GM21786 (cell line): ENCODE measurements around the gene CTNNA2.

Source experiments
- ATAC-seq: cut with Tn5 transposase; IDR thresholded peaks from one replicate; pipeline ENCODE4 v1.9.1; 2021; ENCODE audit not compliant: unreplicated experiment

CTNNA2 gene

DNA sequence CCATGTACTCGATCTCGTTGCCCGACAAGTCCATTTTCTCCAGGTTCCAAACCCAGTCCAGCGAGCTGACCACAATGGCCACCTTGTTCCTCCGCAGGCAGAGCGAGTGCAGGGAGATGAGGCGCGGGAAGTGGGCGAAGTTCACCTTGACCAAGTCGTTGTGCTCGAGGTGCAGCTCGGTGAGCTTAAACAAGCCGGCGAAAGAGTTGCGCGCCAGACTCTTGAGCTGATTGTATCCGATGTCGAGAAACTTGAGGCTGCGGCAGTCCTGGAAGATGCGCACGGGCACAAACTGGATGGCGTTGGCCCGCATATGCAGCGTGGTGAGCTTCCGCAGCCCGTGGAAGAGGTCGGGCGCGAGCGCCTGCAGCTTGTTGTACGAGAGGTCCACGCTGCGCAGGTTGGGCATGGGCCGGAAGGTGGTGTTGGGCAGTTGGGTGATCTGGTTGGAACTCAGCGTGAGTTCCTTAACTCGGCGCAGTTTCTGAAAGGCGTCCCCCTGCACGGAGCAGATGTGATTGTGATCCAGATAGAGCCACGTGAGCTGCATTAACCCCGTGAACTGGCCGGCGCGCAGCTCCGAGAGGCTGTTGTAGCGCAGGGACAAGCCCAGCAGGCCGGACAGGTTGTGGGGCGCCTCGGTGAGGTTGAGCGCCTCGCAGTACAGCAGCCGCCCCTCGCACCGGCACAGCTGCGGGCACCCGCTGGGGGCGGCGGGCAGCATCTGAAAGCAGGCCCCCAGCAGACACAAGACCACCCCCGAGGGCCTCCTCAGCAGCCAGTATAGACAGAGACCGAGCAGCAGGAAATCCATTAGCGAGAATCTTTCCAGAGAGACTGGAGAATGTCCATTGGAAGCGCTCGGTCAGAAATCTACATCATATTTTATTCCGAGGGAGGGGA lies 790.4 kb downstream of the CTNNA2 start:
- no peak for ATAC-seq

DNA sequence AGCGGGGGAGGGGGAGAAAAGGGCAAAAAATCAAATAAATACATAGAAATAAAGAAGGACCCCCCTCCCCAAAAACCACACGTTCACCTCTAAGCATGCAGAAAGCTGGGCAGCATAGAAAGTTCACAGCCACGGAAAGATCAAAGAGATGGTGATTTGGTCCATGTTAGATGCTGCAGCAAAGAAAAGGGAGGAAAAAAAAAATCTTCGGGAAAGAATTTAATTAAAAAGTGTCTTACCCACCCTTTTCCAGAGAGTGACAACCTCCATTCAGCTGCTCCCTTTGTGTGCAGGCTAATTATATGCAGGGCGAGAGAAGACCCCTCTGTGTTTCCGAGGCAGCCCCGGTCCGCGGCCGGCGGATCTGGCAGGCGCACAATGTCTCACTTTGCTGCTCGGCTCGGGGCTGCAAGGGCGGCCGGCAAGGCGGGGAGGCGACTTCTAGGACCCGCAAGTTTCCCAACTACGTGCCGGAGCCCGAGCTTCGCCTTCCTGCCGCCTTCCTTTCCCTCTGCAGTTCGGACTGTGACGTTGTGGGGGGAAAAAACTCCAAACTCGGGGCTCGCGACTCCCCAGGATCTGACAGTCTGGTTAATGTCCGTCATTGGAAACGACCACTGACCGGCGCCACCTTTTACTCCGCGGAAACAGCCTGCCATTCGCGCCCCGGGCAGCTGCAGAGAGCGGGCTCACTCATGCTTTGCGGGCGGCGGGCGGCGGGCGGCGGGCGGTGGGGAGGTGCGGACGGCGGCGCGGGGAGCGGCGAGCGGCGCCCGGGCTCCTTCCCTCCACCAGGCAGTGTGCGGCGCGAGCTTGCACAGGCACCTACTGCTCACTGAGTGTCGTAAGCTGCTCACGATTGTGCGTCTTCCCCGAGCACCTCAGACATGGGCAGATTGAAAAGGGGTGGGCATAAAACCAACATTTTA lies 791.3 kb downstream of the CTNNA2 start, which contains the start of gene LRRTM1:
Gene LRRTM1, minus strand, starts transcription at position 844 of the 929 bp plus-strand sequence. CDS start 933 bp downstream, outside the sequence.
- no peak for ATAC-seq

DNA sequence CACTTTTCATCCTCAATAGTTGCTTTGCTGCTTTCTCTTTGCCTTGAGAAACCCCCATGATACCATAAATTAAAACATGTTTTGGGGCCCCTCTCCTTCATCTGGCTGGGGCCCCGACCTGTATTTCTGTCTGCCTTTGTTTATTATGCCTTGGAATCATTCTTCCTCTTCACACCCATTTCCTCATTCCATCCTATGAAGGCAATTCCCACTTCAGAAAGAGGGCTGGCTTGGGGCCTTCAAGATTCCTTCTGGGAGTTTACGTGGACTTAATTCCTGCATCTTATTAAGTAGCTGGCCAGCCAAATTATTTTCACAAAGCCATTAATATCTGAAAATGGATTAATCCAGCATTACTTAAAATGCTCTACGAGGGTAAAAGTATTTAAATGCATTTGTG lies 798.5 kb downstream of the CTNNA2 start:
- no peak for ATAC-seq

DNA sequence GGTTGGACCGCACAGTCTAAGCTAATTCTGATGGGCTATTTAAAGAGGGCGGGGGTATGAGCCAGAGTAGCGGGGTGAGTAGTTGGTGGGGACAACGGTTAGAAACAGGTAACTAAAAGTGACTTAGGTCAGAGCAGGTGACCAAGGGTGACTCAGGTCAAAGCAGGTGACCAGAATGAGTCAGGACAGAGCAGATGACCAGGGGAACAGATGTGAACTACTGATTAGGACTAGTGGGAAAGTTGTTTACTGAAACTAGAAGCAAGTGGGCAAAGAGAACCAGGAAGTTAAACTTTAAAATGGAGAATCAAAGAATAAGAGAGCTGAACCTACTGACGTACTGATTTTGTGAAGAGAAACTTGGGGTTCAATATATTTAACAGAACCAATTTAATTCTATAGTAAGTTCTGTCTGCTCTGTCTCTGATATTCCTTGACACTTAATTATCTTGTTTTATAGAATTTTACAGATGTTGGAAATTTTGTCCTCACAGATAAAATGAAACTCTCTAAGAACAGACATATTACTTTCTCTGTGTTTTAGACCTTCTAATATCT lies 799.5 kb downstream of the CTNNA2 start:
- ATAC-seq = no peak

DNA sequence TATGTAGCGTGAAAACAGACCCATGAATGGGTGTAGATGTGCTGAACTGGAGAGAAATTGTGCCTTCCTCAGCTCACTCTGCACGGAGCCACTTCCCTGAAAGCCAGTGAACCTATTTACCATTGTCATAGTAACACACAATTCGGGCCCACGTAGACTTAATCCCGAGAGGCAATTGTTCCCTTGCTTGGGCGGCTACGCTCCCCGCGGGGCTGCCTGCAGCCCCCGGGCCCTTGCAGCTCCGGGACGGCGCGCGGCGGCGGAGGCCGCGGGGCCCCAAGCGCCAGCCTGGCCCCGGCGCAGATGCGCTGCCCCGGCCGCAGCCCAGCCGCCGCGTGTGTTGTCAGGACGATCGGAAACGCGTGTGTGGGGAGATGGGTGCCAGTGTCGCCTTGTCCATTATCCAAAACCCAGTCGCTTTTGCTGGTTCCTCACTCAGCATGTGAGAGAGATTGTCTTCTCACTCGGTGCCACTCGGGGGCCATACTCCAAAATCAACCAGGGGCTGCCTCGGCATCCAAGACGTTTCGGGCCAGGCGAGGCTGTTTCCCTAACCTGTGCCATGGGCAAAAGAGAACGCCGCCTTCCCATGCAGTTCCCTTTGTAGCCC lies 809.6 kb downstream of the CTNNA2 start:
- no peak for ATAC-seq

DNA sequence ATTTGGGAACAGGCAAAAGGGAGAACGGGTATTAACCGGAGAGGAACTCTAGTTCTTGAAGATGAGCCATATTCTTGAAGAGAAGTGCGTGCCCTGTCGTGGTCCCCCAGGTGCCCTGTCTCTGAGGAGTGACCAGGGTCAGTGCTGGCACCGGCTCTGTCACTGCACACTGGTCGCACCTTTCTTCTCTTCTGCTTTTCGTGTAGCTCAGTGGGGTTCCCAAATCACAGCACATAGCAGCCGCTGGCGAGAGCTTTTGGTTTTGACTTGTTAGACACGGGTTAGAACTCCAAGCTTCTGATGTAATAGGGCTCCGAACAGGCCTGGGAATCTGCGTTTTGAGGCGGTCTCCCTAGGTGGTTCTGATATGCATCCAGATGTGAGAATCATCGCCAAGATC lies 810.1 kb downstream of the CTNNA2 start:
- ATAC-seq = no peak

DNA sequence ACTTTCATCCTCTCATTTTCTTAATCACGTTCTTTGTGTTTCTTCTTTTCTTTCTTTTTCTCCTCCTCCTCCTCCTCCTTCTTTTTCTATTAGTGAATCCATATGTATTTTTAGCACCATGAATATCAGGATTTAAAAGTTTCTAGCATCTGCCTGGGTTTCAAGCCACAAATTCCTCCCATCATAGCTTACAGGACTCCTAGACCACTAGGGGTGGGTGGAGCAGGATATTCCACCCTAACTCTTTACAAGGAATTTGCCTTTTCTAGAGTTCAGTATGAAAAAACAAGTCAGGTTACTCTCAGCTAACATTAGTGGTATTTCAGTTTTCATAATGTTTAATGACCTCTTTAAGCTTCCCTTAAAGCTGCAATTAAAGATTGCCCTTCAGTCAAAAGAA lies 810.8 kb downstream of the CTNNA2 start:
- ATAC-seq = no peak

DNA sequence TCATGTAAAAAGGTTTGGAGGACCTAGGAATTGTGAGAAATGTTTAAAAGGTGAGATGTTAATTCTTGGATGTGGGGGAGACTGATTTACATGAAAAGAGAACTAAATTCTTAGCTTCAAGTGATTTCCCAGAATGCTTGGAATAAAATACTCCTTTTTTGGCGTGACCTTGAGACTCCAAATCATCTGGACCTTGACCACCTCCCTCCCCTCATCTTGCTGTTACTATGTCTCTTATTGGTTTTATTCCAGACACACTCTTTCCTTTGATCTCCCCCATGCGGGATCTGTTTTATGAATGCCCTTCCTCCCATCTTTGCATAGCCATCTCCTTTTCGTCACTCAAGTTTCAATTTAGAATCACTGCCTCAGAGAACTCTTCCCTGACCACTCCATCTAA lies 811.7 kb downstream of the CTNNA2 start:
- no peak for ATAC-seq

DNA sequence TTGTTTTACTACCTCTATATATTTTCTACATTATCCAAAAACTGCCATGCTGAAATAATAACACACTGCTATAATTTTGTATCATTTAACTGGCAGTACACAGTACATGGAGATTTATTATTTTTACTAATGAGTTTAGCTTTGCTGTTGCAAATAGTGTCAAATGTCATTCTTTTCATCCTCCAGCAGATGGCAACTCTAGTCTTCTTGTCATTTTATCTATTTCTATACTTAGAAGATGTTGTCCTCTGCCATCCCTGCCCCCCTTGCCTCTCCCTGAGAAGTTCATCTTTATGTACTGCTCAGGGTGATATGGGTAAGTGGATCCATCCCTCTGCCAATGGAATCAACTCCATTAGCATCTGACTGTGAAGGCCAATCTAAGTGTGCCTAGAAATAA lies 813.4 kb downstream of the CTNNA2 start:
- ATAC-seq = no peak

DNA sequence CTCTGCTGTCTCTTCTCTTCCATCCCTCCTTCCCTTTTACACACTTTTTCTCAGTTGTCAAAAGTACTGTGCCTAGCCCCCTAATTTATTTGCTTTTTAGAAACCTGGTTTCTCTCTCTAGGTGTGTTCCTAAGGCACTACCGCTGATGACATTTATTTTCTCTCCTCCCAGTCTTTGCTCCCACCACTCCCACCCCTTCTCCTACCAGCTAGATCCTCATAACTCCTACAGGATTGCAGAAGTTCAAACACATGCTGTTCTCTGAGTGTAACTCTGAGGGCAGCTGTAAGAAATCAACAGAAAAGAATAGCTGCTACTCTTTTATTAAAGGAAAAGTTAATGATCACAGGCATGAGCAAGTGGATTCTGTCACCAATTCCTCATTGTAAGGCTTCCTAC lies 814.0 kb downstream of the CTNNA2 start:
- no peak for ATAC-seq

DNA sequence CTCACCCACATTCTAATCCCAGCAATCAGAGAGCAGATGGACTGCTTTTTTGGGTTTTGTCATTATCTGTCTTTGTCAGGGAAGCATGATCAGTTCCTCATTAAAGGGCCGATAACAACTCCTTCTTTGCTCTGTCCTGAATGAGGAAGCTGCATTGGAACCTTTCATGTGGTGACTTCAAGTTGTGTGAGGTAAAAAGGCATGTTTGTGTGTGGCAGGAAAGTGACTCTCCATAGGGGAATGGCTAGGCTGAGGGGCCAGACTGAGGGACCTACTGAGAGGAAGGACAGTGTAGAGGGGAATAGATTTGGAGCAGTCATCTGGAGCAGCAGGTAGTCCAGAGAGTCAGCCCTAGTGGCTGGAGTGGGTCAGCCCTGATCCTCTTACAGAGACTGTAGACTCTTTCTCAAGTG lies 815.3 kb downstream of the CTNNA2 start:
- ATAC-seq = no peak

DNA sequence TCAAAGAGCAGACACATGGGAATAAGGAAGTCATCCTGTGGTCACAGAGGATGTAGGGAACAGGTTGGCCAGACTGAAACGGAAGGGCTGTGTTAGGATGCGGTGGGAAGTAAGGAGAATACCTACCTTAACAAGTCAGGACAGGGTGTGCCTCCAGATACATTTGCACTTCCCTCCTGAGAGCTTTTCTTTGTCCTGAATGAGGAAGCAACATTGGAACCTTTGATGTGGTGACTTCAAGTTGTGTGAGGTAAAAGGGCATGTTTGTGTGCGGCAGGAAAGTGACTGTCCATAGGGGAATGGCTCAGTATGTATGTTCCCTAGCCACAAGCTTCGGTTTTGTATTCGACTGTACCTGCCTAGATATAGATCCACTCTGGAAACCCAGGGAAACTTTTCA lies 816.6 kb downstream of the CTNNA2 start:
- ATAC-seq = no peak

DNA sequence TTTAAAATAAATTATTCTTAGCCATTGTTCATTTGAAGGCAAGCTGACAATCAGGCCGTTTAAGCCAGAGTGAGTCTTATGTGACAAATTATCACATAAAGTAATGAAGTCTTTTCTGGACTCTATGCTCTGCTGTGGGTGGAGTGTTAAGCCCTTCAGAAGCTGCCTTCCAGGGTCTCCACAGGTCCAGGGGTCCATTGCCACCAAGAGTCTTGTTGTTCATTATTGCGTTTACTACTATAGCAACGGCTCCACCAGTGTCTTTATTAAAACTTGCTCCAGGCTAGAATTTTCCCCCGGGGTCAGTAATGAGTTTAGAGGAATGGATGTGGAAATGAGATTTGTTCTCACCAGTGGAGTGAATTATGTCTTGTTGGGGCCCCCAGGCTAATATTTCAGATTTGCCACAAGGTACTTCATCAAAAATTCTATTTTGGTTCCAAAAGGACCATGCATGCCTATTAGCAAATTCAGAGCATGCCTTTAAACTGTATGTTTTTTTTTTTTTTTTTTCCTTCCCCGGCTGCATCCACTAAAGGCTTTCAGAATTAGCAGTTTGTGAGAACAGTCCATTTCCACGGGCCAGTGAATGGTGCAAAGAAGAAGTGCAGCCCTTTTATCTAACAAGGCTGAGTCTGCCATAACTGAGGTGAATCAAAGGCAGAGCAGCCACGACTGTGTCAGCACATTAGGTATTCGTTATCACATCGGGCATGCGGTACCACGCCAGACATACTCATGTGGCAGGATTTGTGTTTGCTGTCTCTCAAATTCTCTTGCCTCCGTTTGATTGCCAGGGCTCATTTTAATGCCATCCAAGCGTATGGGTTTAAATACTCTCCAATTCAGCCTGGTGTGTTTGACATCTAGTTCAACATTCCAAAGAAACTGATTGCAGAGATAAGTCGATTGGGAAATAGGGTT lies 817.9 kb downstream of the CTNNA2 start:
- ATAC-seq = no peak

DNA sequence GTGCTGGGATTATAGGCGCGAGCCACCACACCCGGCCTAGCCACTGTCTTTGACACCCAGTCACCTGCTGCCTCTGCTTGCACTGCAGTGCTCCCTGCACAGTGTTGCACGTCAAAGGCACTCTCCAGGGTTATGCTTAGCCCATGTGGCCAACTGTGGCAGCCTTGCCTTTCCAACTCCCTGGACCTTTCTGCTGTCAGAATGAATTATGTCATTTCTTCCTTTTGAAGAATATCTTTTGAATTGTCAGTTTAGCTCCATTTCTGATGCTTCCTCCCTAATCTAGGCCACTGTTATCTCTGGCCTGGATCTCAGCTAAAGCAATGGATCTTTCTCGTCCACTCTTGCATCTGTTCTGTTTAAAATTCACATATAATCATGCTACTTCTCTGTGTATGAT lies 821.0 kb downstream of the CTNNA2 start:
- no peak for ATAC-seq

DNA sequence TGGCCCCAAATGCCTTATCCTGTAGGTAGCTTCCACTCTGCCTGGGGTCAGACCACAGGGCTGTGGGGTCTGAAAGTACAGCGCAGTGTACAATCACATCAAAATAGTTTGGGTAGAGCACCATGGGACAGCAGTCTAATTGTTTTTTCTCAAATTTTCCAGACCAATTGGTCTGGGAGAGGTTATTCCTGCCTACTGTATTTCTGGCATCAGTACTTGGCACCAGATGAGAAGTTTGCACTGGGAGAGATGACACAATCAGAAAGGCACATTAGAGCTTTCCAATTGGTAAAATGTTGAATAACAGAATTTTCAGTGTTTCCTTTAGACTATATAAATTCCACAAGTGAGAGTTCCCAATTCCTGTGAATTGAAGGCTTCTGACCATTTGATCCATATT lies 822.6 kb downstream of the CTNNA2 start:
- no peak for ATAC-seq

DNA sequence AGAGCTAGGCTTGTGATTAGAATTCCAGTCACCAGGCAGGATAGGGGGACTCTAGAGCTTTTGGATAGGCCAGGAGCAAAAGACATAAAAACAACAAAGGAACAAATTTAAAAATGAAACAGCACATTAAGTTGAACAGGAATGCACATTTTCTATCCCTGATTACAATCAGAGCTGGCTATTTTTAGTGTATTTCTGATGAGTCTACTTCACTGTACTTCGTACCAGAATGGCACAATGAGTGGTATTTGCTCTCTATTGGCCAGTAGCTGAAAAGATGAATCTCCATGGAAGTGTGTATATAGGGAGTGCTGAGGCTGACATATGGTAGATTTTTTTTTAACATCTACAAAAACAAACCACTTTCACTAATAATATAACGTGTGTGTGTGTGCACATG lies 825.9 kb downstream of the CTNNA2 start:
- no peak for ATAC-seq

DNA sequence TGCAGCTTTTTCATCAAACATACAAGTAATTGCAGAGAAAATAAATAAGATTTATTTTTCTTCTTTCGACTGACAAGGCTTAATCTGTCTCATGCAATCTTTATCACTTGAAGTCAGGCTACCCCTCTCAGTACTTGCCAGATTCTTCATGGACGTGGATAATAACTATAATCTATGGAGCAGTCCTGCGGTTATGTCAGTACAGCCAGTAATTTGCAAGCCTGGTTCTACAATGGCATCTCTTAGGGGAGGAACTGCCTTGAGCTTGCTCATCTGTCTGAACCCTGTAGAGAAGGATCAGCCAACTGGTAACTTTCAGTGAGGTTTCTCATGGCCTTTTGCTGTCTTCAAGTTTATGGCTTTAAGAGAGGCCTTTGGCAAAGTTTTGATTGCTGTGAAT lies 827.2 kb downstream of the CTNNA2 start:
- ATAC-seq = no peak

DNA sequence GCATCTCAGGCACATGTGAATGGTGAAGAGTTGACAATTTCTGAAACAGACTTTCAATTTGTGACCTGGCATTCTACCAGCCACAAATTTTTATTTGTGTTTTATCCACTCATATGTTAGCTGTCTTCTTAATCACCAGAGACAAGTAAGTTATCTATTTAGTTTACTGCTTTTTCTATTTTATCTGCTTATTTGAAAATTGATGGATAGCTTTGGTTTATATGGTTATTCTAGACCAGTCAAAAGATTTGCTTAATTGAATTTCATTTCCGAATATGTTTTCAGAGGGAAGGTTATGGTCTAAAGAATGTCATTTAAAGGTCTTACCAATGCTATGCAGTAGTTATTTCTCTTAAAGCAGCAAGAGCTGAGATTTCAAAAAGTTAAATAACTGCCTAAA lies 835.2 kb downstream of the CTNNA2 start:
- no peak for ATAC-seq

DNA sequence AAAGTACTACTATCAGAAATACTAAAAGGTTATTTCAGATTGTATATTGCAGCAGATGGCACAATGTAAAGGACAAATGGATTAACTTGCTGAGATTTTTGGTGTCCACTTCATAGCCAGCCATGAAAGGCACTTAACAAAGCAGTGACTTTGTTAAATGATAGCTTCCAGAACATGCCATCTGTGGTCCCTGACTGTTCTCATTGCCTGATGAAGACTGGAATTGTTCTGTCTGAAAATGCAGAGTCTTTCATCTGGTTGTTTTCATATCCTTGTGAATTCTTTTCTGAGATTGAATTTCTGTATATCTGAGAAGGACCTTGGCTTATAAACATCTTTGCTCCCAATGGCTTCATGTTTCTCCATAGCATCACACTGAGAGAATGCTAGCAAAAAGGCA lies 836.1 kb downstream of the CTNNA2 start:
- ATAC-seq = no peak

DNA sequence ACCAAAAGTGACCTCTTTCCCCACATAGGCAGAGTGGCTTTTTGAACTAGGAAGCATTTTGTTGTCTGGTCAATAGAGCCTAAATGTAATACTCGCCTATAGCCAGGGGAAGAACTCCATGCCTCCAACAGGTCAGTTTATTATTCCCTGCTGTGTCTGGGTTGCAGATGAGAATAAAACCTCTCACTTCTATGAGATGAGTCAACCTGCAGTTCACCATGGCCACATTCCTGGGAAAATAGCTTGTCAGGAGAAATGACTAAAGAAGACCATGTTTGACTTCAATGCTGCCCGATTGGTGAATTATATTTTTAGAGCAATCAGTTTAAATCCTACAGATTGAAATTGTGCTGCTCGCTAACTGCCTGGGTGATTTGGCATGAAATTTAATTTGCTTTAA lies 838.4 kb downstream of the CTNNA2 start:
- ATAC-seq = no peak
